Esophagus squamous epithelium (tissue), 5 donors: ENCODE results near the gene LRRC25. TPM values are rescaled to one million over a fixed set of nuclear protein-coding genes. Genes with fewer than 3 reads are reported as not detected.

Source experiments
- DNase-seq: peaks from one replicate; lab custom pipeline; 2025; lab: John Stamatoyannopoulos, UW
- H3K27ac ChIP-seq, 4 donors: fragments of 200-600 bp; sonication (generic); one replicate each; pipeline ENCODE4 v1.5.1; 2016 to 2019; ENCODE audit warnings: mild to moderate bottlenecking in 1 of 4
- H3K27me3 ChIP-seq, 4 donors: fragments of 200-600 bp; sonication (generic); 1 replicate in 3 of 4; 2 replicates in 1 of 4; pipeline versions ENCODE4 v1.5.1 to v1.6.0; 2017 to 2021; ENCODE audit warnings: antibody characterized with exemption in 1 of 4
- H3K36me3 ChIP-seq, 3 donors: fragments of 200-600 bp; sonication (generic); one replicate each; pipeline ENCODE4 v1.5.1; 2016 to 2019
- H3K4me1 ChIP-seq, 3 donors: fragments of 200-600 bp; sonication (generic); one replicate each; pipeline ENCODE4 v1.5.1; 2017 to 2019
- H3K4me3 ChIP-seq, 4 donors: fragments of 200-600 bp; sonication (generic); 1 replicate in 3 of 4; 2 replicates in 1 of 4; pipeline ENCODE4 v1.5.1; 2016 to 2019; ENCODE audit warnings: mild to moderate bottlenecking in 2 of 4, moderate library complexity in 1 of 4
- H3K9me3 ChIP-seq, 3 donors: fragments of 200-600 bp; sonication (generic); one replicate each; pipeline ENCODE4 v1.5.1; 2016 to 2019
- POLR2A ChIP-seq, 4 donors: fragments of 450-650 bp; IDR thresholded peaks; one replicate each; pipeline ENCODE4 v1.6.1; 2017; ENCODE audit warnings: antibody characterized with exemption in 4 of 4, mild to moderate bottlenecking in 4 of 4, moderate library complexity in 3 of 4
- WGBS, 2 donors: methylation state at CpG; one replicate each; pipeline ENCODE4 v1.1.5; 2018; 5-methylcytosine and 5-hydroxymethylcytosine counted together
- intact Hi-C: fragments of 100-400 bp; cut with DNase I; formaldehyde crosslinking; loops from one replicate; pipeline ENCODE4 v1.15.0; 2022
- total RNA-seq, 4 donors: library from RNA; depleted of rRNA; stranded (reverse); fragments of >200 nt; gene quantifications; one replicate each; pipeline ENCODE4 v1.1.0, GENCODE V29; 2016
- TF ChIP-seq, protein P1 (sequence below), 6 experiments: fragments of 450-650 bp in 4 of 6; fragments of 200-600 bp in 2 of 6; sonication (generic) in 2 of 6; IDR thresholded peaks; one replicate each; pipeline ENCODE4 v1.5.1; 2016 to 2019; ENCODE audit warnings: antibody characterized with exemption in 6 of 6, mild to moderate bottlenecking in 4 of 6, moderate library complexity in 4 of 6
- donor health status: DM: yes; HTN: yes; CAD: no.

The LRRC25 gene
- total RNA-seq, 4 donors from 2014 or later, result 0.53 to 10.3 (median 1.9) TPM

- Histone ChIP-seq H3K4me3 (no peak overlapping the region), H3K9me3 (no peaks in the 10 kb centered on the region), H3K27me3 (no peaks in the 10 kb centered on the region), H3K27ac (peak overlapping the region in 2 of 4 donors; percentile 67 to 81), H3K36me3 (peaks cover 0 to 6% (median 0%) of the 10 kb centered on the region in 3 donors), H3K4me1 (peaks cover 36 to 93% (median 48%) of the 10 kb centered on the region in 3 donors)
- intact Hi-C loops, result no loop called here
- WGBS, 2 donors, result 69 to 74% methylated on average over 6 to 12 of the region's 21 CpGs
- TF ChIP-seq, protein P1, sequence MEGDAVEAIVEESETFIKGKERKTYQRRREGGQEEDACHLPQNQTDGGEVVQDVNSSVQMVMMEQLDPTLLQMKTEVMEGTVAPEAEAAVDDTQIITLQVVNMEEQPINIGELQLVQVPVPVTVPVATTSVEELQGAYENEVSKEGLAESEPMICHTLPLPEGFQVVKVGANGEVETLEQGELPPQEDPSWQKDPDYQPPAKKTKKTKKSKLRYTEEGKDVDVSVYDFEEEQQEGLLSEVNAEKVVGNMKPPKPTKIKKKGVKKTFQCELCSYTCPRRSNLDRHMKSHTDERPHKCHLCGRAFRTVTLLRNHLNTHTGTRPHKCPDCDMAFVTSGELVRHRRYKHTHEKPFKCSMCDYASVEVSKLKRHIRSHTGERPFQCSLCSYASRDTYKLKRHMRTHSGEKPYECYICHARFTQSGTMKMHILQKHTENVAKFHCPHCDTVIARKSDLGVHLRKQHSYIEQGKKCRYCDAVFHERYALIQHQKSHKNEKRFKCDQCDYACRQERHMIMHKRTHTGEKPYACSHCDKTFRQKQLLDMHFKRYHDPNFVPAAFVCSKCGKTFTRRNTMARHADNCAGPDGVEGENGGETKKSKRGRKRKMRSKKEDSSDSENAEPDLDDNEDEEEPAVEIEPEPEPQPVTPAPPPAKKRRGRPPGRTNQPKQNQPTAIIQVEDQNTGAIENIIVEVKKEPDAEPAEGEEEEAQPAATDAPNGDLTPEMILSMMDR (IDR thresholded peaks at IDR 0.05), result no peak
- no peak for TF ChIP-seq POLR2A (IDR thresholded peaks at IDR 0.05)
- DNase-seq, result no peak
Measured at GRCh38 chr19:18423258-18424020, 26.0 kb upstream of the LRRC25 start.

GRCh38 chr19:18422530-18423191 lies 25.2 kb upstream of the LRRC25 start:
- 41 to 100% methylated on average over 2 to 5 of the region's 14 CpGs for WGBS, 2 donors
- intact Hi-C loops, result no loop called here
- TF ChIP-seq, protein P1 (IDR thresholded peaks at IDR 0.05), result no peak
- TF ChIP-seq POLR2A (IDR thresholded peaks at IDR 0.05), result no peak
- peaks cover 44 to 95% (median 56%) of the 10 kb centered on the region in 3 donors for H3K4me1 ChIP-seq
- no peak overlapping the region for H3K4me3 ChIP-seq
- peaks cover 0 to 8% (median 0%) of the 10 kb centered on the region in 4 donors for H3K27me3 ChIP-seq
- no peaks in the 10 kb centered on the region for H3K9me3 ChIP-seq
- no peaks in the 10 kb centered on the region for H3K36me3 ChIP-seq
- DNase-seq, result no peak
- peak overlapping the region in 2 of 4 donors; percentile 67 to 81 for H3K27ac ChIP-seq

- Histone ChIP-seq H3K9me3 (no peaks in the 10 kb centered on the region), H3K4me1 (peaks cover 48 to 95% (median 64%) of the 10 kb centered on the region in 3 donors), H3K36me3 (no peaks in the 10 kb centered on the region), H3K27me3 (peaks cover 0 to 20% (median 0%) of the 10 kb centered on the region in 4 donors), H3K4me3 (peak overlapping the region in 1 of 4 donors; percentile 90), H3K27ac (peak overlapping the region in 2 of 4 donors; percentile 94)
- intact Hi-C loops, result no loop called here
- no peak for DNase-seq
- WGBS, 2 donors, result 63 to 79% methylated on average over 6 to 9 of the region's 12 CpGs
- TF ChIP-seq POLR2A (IDR thresholded peaks at IDR 0.05), result no peak
- TF ChIP-seq, protein P1 (IDR thresholded peaks at IDR 0.05), result no peak
Measured at GRCh38 chr19:18421371-18421959, 24.0 kb upstream of the LRRC25 start.

DNA sequence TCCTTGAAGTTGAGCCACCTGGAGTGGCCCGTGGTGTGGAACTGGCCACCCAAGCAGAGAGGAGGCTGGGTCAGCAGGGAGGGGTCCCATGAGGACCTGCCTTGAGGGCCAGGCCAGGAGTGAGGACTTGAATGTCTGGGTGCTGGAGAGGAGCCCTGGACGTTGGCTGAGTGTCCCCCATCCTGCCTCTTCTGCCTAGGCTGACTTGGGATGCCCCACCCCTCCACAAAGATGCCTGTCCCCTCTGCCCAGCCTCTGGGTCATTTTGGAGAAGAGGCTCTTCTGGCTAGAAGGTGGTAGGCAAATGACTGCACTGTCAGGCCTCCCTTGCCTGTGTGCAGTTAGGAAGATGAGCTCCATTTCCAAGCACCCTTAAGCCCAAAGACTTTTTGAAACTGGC lies 23.5 kb upstream of the LRRC25 start:
- H3K27ac ChIP-seq, result peak overlapping the region in 3 of 4 donors; percentile 90 to 94 (median 94)
- 31 to 35% methylated on average over 2 of the region's 2 CpGs for WGBS, 2 donors
- intact Hi-C loops, result no loop called here

More for the DNA sequence above, 23.5 kb upstream of the LRRC25 start:
- H3K4me1 ChIP-seq, result peaks cover 49 to 95% (median 64%) of the 10 kb centered on the region in 3 donors
- no peaks in the 10 kb centered on the region for H3K36me3 ChIP-seq
- no peak for DNase-seq
- TF ChIP-seq, protein P1 (IDR thresholded peaks at IDR 0.05), result no peak
- no peak for TF ChIP-seq POLR2A (IDR thresholded peaks at IDR 0.05)
- H3K27me3 ChIP-seq, result peaks cover 0 to 24% (median 0%) of the 10 kb centered on the region in 4 donors
- no peaks in the 10 kb centered on the region for H3K9me3 ChIP-seq
- H3K4me3 ChIP-seq, result peak overlapping the region in 3 of 4 donors; percentile 57 to 90 (median 74)
